GM19193 (cell line): ENCODE measurements around the gene RIT2.

Experiments
- POLR2A ChIP-seq: IDR thresholded peaks from 4 replicates; pipeline ENCODE4 v1.6.1; 2011; ENCODE audit not compliant: insufficient read depth, insufficient read length; ENCODE audit errors: extremely low read depth

RIT2 gene

DNA sequence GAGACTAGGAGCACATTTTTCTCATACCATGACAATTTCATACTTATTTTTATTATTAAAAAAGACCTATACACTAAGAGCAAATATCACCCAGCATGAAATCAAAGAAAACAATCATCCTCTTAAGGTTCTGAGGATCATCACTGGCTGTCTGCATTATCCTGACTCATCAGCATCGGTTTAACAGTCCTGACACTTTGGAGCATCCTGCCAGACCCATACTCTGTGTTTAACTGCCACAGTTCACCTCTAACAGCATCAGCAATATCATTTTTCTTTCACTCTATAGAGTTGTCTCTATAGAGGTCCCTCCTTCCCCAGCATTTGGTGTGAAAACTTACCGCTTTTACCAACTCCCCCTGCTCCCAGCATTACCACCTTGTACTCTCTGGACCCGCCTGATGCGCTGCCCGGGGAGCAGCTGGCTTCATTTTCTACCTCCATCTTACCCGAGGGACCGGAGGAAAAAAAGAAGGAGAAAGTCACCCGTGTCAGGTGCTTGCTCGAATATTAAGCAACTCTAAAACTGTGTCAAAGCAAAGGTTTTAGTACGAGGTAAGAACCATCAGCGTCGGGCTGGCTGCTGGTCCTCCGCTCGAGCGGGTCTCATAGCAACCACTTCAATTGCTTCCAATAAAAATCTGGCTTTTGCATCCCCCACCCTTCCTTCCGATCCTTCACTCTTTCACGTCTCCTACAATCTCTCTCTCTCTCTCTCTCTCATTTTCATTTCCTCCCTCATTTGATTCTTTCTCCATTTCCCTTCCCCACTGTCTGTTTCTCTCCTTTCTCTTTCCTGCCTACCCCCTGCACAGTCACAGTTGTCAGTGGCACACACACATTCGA lies at the start of gene RIT2:
Gene RIT2, minus strand, starts transcription at position 610 of the 846 bp plus-strand sequence.
- no peak for TF ChIP-seq POLR2A

- TF ChIP-seq POLR2A = no peak
Observed at GRCh38 chr18:43161528-43161927, 46.0 kb upstream of the RIT2 start.

- no peak for TF ChIP-seq POLR2A
Observed at GRCh38 chr18:43160509-43160908, 45.0 kb upstream of the RIT2 start.

- TF ChIP-seq POLR2A = no peak
Observed at GRCh38 chr18:43159926-43160325, 44.4 kb upstream of the RIT2 start.

DNA sequence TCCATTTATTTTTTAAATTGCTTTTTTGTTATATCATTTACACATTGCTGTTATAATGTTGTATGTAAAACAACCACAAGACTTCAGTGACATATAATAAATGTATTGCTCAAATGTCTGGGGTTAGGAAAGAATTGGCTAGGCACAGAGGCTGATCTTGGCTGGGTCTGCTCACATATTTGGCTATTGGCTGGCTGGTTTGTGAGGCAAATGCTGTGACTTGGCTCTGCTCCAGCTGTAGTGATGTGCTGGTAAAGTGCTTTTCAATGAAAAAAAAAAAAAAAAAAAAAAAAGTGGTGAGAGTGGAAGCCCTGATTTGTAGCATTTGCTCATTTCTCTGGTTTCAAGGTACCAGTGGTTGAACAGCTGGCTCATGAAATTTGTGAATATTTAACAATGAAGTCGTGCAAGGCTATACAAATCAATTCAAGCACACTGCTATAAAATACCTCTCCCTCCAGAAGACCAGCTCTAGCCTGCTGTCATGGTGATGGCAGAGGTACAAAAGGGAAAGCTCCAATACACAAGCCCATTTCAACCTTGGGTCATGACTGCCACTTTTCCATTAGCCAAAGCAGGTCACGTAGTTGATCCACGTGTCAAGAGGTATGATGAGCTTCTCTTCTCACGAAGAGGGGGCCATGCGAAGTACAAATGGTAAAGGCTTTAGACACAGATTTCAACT lies 43.7 kb upstream of the RIT2 start:
- no peak for TF ChIP-seq POLR2A

DNA sequence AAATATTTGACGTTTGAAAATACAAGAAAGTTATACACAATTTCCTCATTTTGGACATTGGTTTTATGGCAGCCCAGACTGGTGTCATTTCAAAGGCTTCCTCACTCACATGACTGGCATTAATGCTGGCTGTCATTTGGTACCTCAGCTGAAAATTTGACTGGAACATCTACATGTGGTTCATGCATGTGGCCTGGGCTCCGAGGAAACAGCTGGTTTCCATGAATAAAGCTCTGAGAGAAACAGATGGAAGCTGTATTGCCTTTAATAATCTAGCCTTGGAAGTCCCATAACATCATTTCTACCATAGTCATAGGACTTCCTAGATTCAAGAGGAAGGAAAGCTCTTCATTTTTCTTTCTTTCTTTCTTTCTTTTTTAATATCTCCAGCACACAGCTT lies 42.9 kb upstream of the RIT2 start:
- TF ChIP-seq POLR2A = no peak

DNA sequence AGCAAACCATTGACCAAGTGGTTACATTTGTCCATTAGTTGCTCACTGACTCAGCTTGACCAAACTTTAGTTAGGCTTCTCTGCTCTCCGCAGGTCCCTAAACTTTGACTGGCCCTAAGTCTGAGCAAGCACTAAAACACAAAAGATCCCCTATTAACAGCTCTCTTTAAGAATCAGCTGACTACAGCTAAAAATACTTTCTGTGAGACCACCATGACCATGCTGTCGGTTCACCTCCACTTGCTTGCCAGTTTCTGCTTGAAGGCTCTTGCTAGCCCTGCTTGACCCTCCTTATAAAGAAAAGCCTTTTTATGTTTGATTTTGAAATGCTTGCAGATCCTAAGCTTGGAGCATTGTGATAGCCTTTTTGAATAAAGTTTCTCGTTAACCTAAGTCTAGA lies 40.4 kb upstream of the RIT2 start:
- no peak for TF ChIP-seq POLR2A

DNA sequence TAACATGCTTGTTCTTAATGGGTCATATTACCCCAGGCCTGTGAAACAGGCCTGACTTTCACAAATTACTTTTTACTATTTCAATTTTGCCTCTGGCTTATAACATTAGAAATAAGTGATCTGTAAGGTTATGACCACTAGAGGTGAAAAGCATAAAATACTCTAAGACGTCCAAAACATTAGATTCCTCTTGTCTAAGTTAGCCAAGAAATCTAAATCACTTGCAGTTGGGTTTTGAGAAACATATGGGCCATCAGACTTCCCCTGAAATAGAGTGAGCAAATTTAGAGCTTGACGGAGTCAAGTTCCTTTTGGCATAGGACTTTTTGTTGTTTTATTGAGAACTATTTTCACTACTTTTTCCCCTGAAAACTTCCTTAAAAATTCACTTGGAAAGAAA lies 32.7 kb upstream of the RIT2 start:
- no peak for TF ChIP-seq POLR2A

- TF ChIP-seq POLR2A = no peak
Observed at GRCh38 chr18:43141208-43141607, 25.7 kb upstream of the RIT2 start.

DNA sequence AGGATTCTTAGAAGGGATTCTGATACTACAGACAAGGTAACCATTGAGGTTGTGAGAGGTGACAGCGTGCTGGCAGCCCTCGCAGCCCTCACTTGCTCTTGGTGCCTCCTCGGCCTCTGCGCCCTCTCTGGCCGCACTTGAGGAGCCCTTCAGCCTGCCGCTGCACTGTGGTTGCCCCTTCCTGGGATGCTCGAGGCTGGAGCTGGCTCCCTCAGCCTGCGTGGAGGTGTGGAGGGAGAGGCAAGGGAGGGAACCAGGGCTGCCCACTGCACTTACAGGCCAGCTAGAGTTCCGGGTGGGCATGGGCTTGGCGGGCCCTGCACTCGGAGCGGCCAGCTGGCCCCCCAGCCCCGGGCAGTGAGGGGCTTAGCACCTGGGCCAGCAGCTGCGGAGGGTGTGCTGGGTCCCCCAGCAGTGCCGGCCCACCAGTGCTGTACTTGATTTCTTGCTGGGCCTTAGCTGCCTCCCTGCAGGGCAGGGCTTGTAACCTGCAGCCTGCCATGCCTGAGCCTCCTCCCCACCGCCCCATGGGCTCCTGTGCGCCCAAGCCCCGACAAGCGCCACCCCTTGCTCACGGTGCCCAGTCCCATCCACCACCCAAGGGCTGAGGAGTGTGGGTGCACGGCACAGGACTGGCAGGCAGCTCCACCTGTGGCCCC lies 23.9 kb upstream of the RIT2 start:
- no peak for TF ChIP-seq POLR2A

GRCh38 chr18:43134876-43135275 lies 19.4 kb upstream of the RIT2 start:
- TF ChIP-seq POLR2A = no peak

GRCh38 chr18:43130716-43131260 lies 15.3 kb upstream of the RIT2 start:
- TF ChIP-seq POLR2A = no peak

GRCh38 chr18:43129946-43130524 lies 14.6 kb upstream of the RIT2 start:
- no peak for TF ChIP-seq POLR2A

- no peak for TF ChIP-seq POLR2A
Observed at GRCh38 chr18:43125471-43125870, 10.0 kb upstream of the RIT2 start.

DNA sequence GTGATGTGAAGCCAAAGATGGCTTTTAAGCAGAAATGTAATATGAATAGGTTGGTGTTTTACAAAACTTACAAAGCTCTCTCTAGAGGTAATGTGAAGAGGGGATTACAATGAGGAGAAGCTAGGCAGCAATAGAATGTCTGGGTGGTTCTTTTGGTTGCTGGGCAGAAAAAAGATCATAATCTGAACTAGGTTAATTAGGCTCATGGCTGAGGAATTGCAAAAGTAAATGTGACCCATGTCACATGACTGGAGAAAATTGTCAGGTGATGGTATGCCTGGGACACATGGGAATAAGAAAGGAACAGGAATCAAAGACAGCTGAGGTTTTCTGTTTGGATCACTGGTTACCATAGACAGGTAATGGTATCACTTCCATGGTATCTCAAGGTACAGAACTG lies 7.5 kb upstream of the RIT2 start:
- no peak for TF ChIP-seq POLR2A
